GM19240 (cell line): ENCODE measurements around the gene RYR2.
"Not testable (repeated sequence)": the region's sequence is repeated elsewhere in the genome, so short reads cannot be mapped to it uniquely, and the experiment has no call there.

ENCODE experiments used
- DNase-seq: peaks from one replicate; pipeline ENCODE4 v3.0.0; 2011; ENCODE audit warnings: low spot score; ENCODE audit not compliant: insufficient read length

RYR2 gene

DNA sequence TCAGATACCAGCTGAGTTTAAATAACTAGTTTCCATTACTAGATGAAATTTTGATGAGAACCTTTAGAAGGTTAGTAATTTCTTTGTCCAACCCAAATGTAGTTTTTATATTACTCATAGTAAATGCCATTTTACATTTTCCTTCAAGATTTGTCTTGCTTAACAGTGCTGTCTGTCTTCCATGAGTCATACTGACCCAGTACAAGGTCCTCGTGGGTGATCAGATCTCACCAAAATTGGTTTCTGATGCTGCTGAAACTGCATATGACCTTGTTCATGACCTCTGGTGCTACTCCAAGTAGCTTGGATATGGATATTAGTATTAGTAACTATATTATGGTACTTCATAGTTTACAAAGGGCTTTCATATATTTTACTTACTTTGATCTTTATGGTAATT is 207.1 kb downstream of the RYR2 start:
- no peak for DNase-seq

DNA sequence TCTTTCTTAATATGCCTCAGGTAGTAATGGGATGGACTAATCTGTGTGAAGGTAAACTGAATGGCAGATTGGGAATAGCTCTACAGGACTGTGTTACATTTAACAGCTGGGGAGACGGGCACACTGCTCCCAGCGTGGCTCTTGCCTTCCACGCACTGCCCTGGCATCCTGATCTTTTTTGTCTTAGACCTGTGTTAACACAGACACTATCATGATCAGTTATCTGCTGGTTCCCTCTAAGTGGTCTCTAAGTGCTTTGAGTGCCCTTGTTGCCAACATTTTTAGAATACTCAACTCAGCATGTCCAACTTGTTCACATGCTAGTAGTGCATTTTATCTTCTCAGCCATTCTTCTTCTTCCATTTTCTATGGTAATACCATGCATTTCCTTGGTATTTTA is 208.1 kb downstream of the RYR2 start:
- DNase-seq = no peak

- no peak for DNase-seq
Measured at GRCh38 chr1:237255071-237255470, 213.1 kb downstream of the RYR2 start.

DNA sequence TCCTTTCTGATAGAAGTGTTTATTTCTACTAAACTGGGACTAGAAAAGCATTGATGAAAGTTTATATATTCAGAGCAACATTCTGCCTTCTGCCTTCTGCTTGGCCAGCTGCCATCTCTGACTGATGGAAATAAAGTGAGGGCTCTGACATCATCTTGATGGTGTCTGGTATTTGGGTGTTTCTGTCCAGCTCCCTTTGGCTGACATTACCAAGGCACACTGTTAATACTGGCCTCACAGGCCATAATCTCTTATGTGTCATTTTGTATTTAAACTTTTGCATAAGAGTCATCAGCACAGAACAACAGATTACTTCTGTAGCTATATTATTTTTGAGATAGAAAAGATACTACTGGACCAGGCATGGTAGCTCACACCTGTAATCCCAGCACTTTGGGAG is 216.9 kb downstream of the RYR2 start:
- DNase-seq = no peak

DNA sequence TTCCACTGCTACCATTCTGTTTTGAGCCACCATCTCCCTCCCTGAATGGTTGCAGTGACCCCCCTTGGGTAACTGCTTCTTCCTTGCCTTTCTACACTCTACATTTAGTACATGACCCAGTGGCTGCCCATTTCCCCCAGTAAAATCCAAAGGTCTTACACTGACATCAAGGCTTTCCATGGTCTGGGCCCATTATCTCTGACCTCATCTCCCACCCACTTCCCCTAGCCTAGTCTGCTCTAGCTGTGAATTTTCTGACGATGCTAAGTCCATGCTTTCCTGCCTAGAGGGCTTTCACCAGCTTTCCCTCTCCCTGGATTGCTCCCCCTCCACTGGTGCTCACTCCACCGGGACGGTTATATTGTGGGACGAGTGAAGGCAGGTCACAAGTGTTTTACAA is 219.2 kb downstream of the RYR2 start:
- DNase-seq = no peak

DNA sequence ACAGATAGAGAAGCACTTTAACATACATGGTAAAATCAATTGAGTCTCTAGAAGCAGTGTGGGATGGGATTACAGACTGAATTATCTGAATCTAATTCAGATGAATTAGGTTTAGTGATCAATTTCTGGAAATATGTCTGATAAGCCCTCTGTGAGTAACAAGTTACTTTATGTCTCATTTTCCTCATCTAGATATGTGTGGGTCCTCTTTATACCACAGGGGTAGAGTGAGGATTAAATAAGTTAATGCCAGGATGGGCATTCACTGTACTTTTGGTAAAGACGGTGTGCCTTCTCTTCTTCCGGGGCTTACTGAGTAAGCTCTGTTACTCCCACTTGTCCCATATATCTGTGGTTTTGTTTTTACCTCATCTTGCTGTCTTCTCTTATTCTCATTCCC is 225.8 kb downstream of the RYR2 start:
- DNase-seq = no peak

DNA sequence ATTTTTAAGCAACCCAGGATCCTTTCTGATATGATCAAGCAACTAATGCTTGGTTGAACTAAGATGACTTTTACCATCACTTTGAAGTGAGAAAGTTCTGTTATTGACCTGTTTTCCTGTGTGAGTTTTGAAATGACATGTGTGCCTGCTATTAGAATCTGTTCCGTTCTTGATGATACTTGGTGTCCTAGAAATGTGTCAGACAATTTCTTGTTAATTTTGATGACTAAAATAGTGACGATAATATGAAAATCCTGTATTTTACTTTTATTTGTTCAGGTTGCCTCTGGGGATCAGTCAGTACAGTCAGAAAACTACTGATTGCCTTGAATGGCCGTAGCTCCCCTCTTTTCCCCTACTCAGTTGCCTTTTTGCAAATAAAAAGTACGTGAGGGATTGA is 228.0 kb downstream of the RYR2 start:
- DNase-seq = no peak

DNA sequence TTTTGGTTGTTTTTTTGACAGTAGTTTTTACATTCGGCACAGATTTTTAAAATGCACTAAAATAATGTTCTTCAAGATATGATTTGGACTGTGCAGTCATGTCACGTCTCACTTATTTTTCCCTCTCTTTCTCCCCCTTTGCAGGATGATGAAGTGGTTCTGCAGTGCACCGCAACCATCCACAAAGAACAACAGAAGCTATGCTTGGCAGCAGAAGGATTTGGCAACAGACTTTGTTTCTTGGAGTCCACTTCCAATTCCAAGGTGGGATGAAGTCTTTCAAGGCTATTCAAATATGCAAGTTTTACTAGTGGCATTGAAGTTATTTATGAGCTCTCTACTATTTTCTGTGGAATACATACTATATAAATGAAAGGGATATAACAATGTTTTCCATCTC is 228.4 kb downstream of the RYR2 start:
- no peak for DNase-seq

DNA sequence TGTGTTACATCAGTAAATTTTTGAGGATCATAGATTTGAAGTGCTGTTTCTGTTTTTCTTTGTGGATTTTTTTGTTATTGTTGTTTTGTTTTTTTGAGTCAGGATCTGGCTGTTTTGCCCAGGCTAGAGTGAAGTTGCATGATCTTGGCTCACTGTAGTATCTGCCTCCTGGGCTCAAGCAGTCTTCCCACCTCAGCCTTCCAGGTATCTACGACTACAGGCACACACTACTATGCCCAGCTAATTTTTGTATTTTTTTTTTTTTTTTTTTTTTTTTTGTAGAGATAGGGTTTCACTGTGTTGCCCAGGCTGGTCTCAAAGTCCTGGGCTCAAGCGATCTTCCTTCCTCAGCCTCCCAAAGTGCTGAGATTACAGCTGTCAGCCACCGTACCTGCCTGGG is 236.0 kb downstream of the RYR2 start:
- DNase-seq = not testable (repeated sequence)

DNA sequence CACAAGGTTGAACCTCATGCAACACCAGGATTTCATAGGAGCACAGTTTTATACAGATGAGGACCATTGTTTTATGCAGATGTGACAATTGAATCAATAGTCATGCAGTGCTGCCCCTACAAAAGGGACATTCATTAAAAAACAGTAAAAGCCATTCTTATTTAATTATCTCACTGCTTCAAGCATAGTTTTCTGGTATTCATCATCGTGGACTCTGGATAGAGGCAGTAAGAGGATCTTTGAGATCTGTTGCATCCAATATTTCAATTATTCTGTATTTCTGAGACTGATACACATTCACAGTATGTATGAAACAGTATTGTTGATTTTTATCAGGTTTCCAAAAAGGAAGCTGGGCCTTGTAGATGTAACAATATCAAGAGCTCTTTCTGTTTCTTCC is 237.6 kb downstream of the RYR2 start:
- DNase-seq = no peak

DNA sequence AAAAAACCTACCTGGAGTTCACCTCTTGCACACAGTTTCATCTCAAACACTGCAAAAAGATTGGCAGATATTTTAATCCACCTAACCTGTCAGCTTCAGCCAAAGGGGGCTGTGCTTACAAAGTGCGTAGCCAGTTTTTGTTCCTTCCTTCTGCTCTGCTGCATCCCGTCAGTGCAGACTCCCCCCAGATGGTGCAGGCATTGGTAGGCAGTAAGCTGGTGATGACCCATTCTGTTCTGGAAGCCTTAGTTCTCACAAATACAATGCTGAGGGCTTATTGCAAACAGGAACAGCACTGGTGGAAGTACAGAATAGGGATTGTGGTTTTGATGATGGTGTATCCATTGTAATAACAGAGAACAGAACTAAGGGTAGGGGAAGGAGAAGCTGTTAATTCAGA is 239.5 kb downstream of the RYR2 start:
- DNase-seq = no peak

- DNase-seq = no peak
Measured at GRCh38 chr1:237282208-237282783, 240.3 kb downstream of the RYR2 start.

- DNase-seq = no peak
Measured at GRCh38 chr1:237287876-237288521, 246.0 kb downstream of the RYR2 start.

DNA sequence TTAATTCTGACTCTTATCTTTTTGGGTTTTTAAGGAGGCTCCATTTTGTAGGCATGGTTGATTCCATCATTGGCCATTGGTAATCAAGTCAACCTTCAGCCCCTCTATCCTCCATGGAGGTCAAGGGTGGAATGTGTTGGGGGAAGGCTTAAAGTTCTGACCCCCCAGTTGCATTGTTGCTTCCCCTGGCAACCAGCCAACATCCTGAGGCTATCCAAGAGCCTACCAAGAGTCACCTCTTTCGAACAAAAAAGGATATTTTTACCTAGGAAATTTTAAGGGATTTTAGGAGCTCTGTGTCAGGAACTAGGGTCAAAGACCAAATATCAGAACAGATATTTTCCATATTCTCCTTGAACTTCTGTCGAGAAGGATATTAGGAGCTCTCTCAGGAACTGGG is 251.8 kb downstream of the RYR2 start:
- no peak for DNase-seq

DNA sequence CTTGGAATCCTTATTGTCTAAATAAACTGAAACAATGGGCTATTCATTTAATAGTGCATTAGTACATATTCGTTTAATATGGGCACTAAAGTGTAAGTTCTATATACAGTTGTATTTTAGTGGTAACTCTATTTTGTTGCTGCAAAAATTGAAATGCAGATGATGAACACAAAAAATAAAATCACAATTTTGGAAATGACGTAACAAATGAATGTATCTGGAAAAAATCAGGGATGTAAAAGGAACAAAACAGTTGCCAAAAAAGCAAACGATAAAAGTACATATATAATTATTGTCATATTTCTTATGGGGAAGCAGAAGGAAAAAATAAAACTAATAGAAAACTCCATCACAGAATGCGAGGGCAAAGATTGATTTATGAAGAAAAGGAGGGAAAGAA is 254.9 kb downstream of the RYR2 start:
- DNase-seq = no peak

GRCh38 chr1:237300642-237301041 is 258.7 kb downstream of the RYR2 start:
- no peak for DNase-seq

DNA sequence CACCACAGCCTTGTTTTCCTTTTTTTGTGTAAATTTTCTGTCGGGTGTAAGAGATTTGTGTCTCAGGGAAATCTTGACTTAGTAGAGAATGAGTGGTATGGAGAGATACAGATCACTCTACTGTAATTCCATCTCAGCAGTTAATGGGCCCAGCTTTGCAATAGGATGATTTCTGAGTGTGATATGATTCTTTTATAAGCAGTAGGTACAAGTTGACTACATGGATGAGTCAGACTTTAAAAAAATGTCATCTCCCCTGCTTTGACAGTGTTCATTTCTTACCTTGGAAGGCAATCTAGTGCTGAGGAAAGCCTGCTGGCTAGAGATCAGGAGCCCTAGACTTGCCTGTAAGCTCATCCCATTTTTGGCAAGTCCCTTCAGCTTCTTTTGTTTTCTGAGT is 261.9 kb downstream of the RYR2 start:
- no peak for DNase-seq

GRCh38 chr1:237306726-237307125 is 264.7 kb downstream of the RYR2 start:
- DNase-seq = no peak

- DNase-seq = no peak
Measured at GRCh38 chr1:237309595-237310118, 267.7 kb downstream of the RYR2 start.

- no peak for DNase-seq
Measured at GRCh38 chr1:237316352-237316751, 274.4 kb downstream of the RYR2 start.

DNA sequence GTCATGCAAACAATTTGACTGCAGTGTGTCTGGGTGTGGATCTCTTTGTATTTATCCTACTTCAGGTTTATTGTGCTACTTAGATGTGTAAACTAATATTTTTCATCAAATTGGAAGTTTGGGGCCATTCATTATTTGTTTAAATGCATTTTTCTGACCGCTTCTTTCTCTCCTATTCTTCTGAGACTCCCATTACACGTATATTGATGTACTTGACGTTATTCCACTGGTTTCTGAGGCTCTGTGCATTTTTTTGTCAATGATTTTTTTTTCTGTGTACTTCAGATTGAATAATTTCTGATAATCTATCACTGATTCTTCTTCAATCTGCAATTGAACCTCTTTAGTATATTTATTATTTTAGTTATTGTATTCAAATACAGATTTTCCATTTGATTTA is 276.8 kb downstream of the RYR2 start:
- no peak for DNase-seq

DNA sequence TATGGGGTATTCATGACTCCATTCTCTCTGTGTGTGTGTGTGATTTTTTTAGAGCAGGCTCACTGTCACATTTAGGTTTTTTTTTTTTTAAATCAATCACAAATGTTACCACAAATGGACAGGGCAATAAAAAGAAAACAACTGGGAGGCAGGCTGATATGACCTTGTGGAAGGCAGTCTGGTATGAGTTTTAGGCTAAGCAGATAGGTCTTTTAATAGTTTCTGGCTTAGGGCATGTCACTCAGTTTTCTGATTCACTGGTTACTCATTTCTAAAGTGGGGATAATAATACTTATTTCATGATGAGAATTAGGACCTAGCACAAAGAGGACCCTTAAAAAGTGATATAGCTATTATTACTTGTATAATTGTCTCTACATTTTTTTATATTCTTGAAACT is 278.9 kb downstream of the RYR2 start:
- DNase-seq = no peak

- DNase-seq = no peak
Measured at GRCh38 chr1:237324226-237324625, 282.2 kb downstream of the RYR2 start.
